Prostate gland (tissue), 2 donors: ENCODE measurements around the gene TRPV4. TPM values are rescaled to one million over a fixed set of nuclear protein-coding genes. Genes with fewer than 3 reads are reported as not detected.

ENCODE experiments used
- DNase-seq: peaks from one replicate; pipeline ENCODE4 v3.0.0-alpha.2; 2019; ENCODE audit warnings: low spot score
- H3K27ac ChIP-seq, 2 donors: fragments of 200-600 bp; sonication (generic); 2 replicates each; pipeline ENCODE4 v1.5.1; 2017 to 2019
- H3K27me3 ChIP-seq: fragments of 200-600 bp; sonication (generic); replicated peaks from 2 replicates; pipeline ENCODE4 v1.5.1; 2019; ENCODE audit not compliant: insufficient read depth
- H3K36me3 ChIP-seq, 2 donors: fragments of 200-600 bp; sonication (generic); 1 replicate in 1 of 2; 2 replicates in 1 of 2; pipeline versions ENCODE4 v1.5.1 to v1.8.1; 2017 to 2019
- H3K4me1 ChIP-seq: fragments of 200-600 bp; sonication (generic); replicated peaks from 2 replicates; pipeline ENCODE4 v1.5.1; 2019
- H3K4me3 ChIP-seq, 2 donors: fragments of 200-600 bp; sonication (generic); 2 replicates each; pipeline ENCODE4 v1.5.1; 2017 to 2019
- H3K9me3 ChIP-seq: fragments of 200-600 bp; sonication (generic); 2 replicates; pipeline ENCODE4 v1.5.1; 2017
- CTCF ChIP-seq, 4 experiments: fragments of 200-600 bp in 2 of 4; fragments of 450-650 bp in 2 of 4; sonication (generic) in 2 of 4; IDR thresholded peaks; 1 replicate in 3 of 4; 2 replicates in 1 of 4; pipeline ENCODE4 v1.5.1; 2016 to 2019; ENCODE audit warnings: antibody characterized with exemption in 4 of 4, mild to moderate bottlenecking in 2 of 4, moderate library complexity in 2 of 4
- POLR2A ChIP-seq: fragments of 450-650 bp; IDR thresholded peaks from one replicate; pipeline ENCODE4 v1.6.1; 2016; ENCODE audit warnings: antibody characterized with exemption, mild to moderate bottlenecking
- POLR2AphosphoS5 ChIP-seq: sonication (generic); formaldehyde crosslinking; IDR thresholded peaks from one replicate; pipeline ENCODE4 v1.6.1; 2017; ENCODE audit warnings: antibody characterized with exemption
- WGBS: methylation state at CpG from one replicate; pipeline ENCODE4 v1.1.5; 2018; 5-methylcytosine and 5-hydroxymethylcytosine counted together
- intact Hi-C: fragments of 100-400 bp; cut with DNase I; formaldehyde crosslinking; loops from one replicate; pipeline ENCODE4 v1.14.2; 2022
- total RNA-seq, 2 donors: library from RNA; depleted of rRNA; stranded (reverse); fragments of >200 nt; gene quantifications; one replicate each; pipeline ENCODE4 v1.1.0, GENCODE V29; 2016

The TRPV4 gene
- total RNA-seq, 2 donors from 2014 or later: 4.6 to 8.0 TPM

DNA sequence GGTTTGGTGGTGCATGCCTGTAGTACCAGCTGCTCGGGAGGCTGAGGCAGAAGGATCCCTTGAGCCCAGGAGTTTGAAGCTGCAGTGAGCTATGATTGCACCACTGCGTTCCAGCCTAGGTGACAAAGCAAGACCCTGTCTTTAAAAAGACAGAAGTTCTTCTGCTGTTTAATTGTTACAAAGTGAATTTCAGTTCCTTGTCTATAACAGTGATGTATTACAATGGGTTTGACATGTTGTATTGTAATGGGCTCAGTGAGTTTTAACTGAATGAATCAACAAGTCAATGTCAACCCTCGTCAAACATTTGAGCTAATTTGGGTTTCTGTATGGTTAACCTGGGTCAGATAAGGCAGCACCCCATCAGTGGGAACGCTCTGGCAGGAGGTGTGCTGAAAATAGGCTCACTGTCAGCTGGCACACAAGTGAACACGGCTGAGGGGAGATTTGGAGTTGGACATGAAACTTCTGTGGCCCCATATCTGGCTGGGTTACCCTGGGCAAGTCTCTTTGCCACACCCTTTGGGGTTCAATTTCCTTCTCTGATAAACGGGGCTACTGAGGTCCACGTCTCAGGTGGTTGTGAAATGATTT lies 14.0 kb upstream of the TRPV4 start:
- Histone ChIP-seq H3K9me3 (no peaks in the 10 kb centered on the region), H3K4me1 (no peaks in the 10 kb centered on the region), H3K4me3 (no peak overlapping the region), H3K36me3 (no peaks in the 10 kb centered on the region), H3K27me3 (no peaks in the 10 kb centered on the region), H3K27ac (no peak overlapping the region)
- TF ChIP-seq POLR2A (no peak), POLR2AphosphoS5 (no peak), CTCF (IDR thresholded peaks at IDR 0.05) (no peak)
- intact Hi-C loops: no loop called here
- WGBS: 54% methylated on average over 7 of the region's 7 CpGs
- DNase-seq: no peak

- no peaks in the 10 kb centered on the region for H3K27me3 ChIP-seq
- intact Hi-C loops: loop anchor here (2.0 kb wide), 1 partner anchor 41 kb away; no protein-coding TSS in a partner anchor
- TF ChIP-seq CTCF (IDR thresholded peaks at IDR 0.05) (no peak), POLR2AphosphoS5 (no peak), POLR2A (no peak)
- H3K4me1 ChIP-seq: no peaks in the 10 kb centered on the region
- H3K36me3 ChIP-seq: no peaks in the 10 kb centered on the region
- no peak overlapping the region for H3K27ac ChIP-seq
- no peaks in the 10 kb centered on the region for H3K9me3 ChIP-seq
- WGBS: 91% methylated on average over 7 of the region's 7 CpGs
- no peak overlapping the region for H3K4me3 ChIP-seq
- no peak for DNase-seq
Measured at GRCh38 chr12:109845824-109846205, 12.6 kb upstream of the TRPV4 start.

DNA sequence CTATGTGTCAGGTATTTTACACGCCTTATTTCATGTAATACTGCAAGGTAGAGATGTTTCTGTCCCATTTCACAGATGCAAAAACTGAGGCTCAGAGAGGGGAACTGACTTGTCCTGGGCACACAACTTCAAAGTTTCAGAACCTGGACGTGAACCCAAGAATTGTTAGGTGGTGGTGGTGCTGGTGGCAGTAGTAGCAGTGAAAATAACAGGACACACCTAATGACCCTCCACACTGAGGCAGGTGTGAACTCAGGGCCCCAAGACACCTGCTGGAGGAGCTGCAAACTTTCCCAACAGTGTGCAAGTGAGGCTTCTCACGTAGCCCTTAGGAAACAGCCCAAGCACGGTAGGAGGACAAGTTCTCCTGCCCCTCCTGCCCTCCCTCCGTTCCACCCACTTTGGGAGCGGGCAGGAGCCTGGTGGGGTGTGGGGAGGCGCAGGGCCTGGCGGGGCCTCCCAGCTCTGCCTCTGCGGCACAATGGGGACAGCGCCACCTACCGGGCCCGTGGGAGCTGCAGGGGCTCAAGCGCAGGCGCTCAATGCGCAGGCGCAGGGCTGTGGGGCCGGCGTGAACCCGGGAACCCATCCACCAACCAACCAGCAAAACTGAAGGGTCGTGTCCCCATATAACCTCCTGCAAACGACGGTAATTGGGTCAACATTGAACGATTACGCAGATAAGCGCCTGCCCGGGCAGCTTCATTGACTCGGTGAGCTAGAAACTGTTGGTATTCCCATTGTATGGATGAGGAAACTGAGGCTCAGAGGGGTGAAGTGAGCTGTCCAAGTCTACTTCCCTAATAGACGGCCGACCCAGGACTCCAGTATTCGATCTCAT lies 12.0 kb upstream of the TRPV4 start:
- TF ChIP-seq CTCF (IDR thresholded peaks at IDR 0.05) (peak; percentile 90 to 99 (median 99)), POLR2AphosphoS5 (peak; percentile 64), POLR2A (peak; percentile 38)
- peak; percentile 80 for DNase-seq
- Histone ChIP-seq H3K27me3 (no peaks in the 10 kb centered on the region), H3K36me3 (no peaks in the 10 kb centered on the region), H3K4me3 (no peak overlapping the region), H3K27ac (no peak overlapping the region), H3K4me1 (no peaks in the 10 kb centered on the region), H3K9me3 (no peaks in the 10 kb centered on the region)
- 10% methylated on average over 27 of the region's 30 CpGs for WGBS
- intact Hi-C loops: loop anchor here (2.0 kb wide), 1 partner anchor 40 kb away; no protein-coding TSS in a partner anchor

DNA sequence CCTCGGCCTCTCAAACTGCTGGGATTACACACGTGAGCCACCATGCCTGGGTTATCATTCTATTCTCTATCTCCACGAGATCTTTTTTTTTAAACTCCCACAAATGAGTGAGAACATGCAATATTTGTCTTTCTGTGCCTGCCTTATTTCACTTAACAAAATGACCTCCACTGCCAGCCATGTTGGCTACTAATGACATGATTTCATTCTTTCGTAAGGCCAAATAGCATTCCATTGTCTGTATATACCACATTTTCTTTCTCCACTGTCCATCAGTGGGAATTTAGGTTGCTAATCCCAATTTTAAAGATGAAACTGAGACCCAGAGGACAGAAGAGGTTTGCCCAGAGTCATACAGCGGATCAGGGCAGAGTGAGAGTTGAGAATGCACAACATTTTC lies 10.9 kb upstream of the TRPV4 start:
- WGBS: 88% methylated on average over 5 of the region's 5 CpGs
- DNase-seq: no peak
- TF ChIP-seq POLR2A (no peak), POLR2AphosphoS5 (no peak), CTCF (IDR thresholded peaks at IDR 0.05) (no peak)
- no peak overlapping the region for H3K27ac ChIP-seq
- no peaks in the 10 kb centered on the region for H3K36me3 ChIP-seq
- intact Hi-C loops: loop anchor here (2.0 kb wide), 1 partner anchor 39 kb away; no protein-coding TSS in a partner anchor
- H3K9me3 ChIP-seq: no peaks in the 10 kb centered on the region
- no peaks in the 10 kb centered on the region for H3K4me1 ChIP-seq
- H3K4me3 ChIP-seq: no peak overlapping the region
- no peaks in the 10 kb centered on the region for H3K27me3 ChIP-seq

DNA sequence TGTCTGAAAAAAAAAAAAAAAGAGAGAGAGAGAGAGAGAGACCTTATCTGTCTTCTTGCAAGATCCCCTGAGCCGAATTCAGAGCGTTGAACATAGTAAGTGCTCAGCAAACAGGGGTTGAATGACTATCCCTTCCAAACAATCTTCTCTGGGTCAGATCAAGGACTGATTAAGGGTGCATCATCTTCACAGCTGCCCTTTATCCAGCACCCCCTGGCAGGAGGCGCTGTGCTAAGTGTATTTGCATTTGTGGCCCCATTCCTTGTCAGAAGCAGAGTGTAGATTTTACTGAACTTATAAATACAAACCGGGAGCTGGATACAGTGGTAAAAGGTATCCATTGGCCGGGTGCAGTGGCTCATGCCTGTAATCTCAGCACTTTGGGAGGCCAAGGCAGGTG lies 8.8 kb upstream of the TRPV4 start:
- no peak overlapping the region for H3K27ac ChIP-seq
- no peaks in the 10 kb centered on the region for H3K36me3 ChIP-seq
- H3K9me3 ChIP-seq: no peaks in the 10 kb centered on the region
- 75% methylated on average over 5 of the region's 5 CpGs for WGBS
- intact Hi-C loops: no loop called here
- no peaks in the 10 kb centered on the region for H3K4me1 ChIP-seq
- no peak for DNase-seq
- H3K27me3 ChIP-seq: no peaks in the 10 kb centered on the region
- no peak for TF ChIP-seq POLR2A
- no peak for TF ChIP-seq CTCF (IDR thresholded peaks at IDR 0.05)
- no peak for TF ChIP-seq POLR2AphosphoS5
- H3K4me3 ChIP-seq: no peak overlapping the region
